Neuronal stem cell (in vitro differentiated cells): ENCODE results near the gene TSPAN7.

Experiments
- DNase-seq: peaks from one replicate; pipeline ENCODE4 v3.0.0-alpha.2; 2013; ENCODE audit warnings: low spot score
- H2AFZ ChIP-seq: one replicate; pipeline ENCODE4 v1.6.1; 2013; ENCODE audit warnings: mild to moderate bottlenecking, low read length, inconsistent platforms
- H2AK5ac ChIP-seq: 2 replicates; pipeline ENCODE4 v1.6.1; 2013; ENCODE audit warnings: low read depth, mild to moderate bottlenecking, inconsistent platforms, low read length, moderate library complexity, mixed read lengths
- H2BK120ac ChIP-seq: 2 replicates; pipeline ENCODE4 v1.6.1; 2013; ENCODE audit warnings: low read depth, mild to moderate bottlenecking, inconsistent platforms, low read length, moderate library complexity, mixed read lengths
- H2BK12ac ChIP-seq: one replicate; pipeline ENCODE4 v1.6.1; 2013; ENCODE audit warnings: low read length, inconsistent platforms
- H2BK15ac ChIP-seq: 2 replicates; pipeline ENCODE4 v1.6.1; 2013; ENCODE audit warnings: mild to moderate bottlenecking, low read length, inconsistent platforms, mixed read lengths
- H2BK5ac ChIP-seq: one replicate; pipeline ENCODE4 v1.6.1; 2013; ENCODE audit warnings: inconsistent platforms, mild to moderate bottlenecking, low read length, moderate library complexity
- H3K14ac ChIP-seq: one replicate; pipeline ENCODE4 v1.6.1; 2013; ENCODE audit warnings: low read length, inconsistent platforms
- H3K18ac ChIP-seq: 2 replicates; pipeline ENCODE4 v1.6.1; 2013; ENCODE audit warnings: low read length, inconsistent platforms
- H3K23ac ChIP-seq: 2 replicates; pipeline ENCODE4 v1.6.1; 2013; ENCODE audit warnings: low read depth, mild to moderate bottlenecking, mixed read lengths, low read length, inconsistent platforms; ENCODE audit not compliant: poor library complexity
- H3K27ac ChIP-seq: replicated peaks from 3 replicates; pipeline ENCODE4 v1.5.1; 2013; ENCODE audit warnings: low read length, inconsistent platforms
- H3K27me3 ChIP-seq, 3 experiments: 2 replicates each; pipeline ENCODE4 v1.6.1; 2013; ENCODE audit warnings: low read length in 3 of 3, mild to moderate bottlenecking in 2 of 3, inconsistent platforms in 1 of 3, low read depth in 1 of 3, mixed read lengths in 1 of 3, moderate library complexity in 1 of 3; ENCODE audit not compliant: control insufficient read depth in 3 of 3, insufficient read depth in 3 of 3
- H3K36me3 ChIP-seq, 2 donors: replicated peaks in 1 of 2; 2 replicates each; pipeline ENCODE4 v1.6.1; 2013; ENCODE audit warnings: low read length in 2 of 2; ENCODE audit not compliant: control insufficient read depth in 2 of 2, insufficient read depth in 2 of 2
- H3K4ac ChIP-seq: 2 replicates; pipeline ENCODE4 v1.6.1; 2013; ENCODE audit warnings: inconsistent platforms, mild to moderate bottlenecking, low read length, moderate library complexity
- H3K4me1 ChIP-seq, 2 donors: 1 replicate in 1 of 2; 2 replicates in 1 of 2; pipeline ENCODE4 v1.6.1; 2013; ENCODE audit warnings: low read length in 2 of 2, low read depth in 1 of 2; ENCODE audit not compliant: control insufficient read depth in 2 of 2, insufficient read depth in 1 of 2
- H3K4me2 ChIP-seq: one replicate; pipeline ENCODE4 v1.6.1; 2013; ENCODE audit warnings: mild to moderate bottlenecking, low read length, inconsistent platforms; ENCODE audit not compliant: insufficient read depth, poor library complexity, severe bottlenecking
- H3K4me3 ChIP-seq, 2 donors: 2 replicates each; pipeline ENCODE4 v1.5.1; 2013; ENCODE audit warnings: low read length in 2 of 2, mild to moderate bottlenecking in 2 of 2, inconsistent platforms in 1 of 2, moderate library complexity in 1 of 2
- H3K79me1 ChIP-seq: one replicate; pipeline ENCODE4 v1.6.1; 2013; ENCODE audit warnings: low read depth, mild to moderate bottlenecking, inconsistent platforms, low read length, moderate library complexity
- H3K9ac ChIP-seq: one replicate; pipeline ENCODE4 v1.6.1; 2013; ENCODE audit warnings: mild to moderate bottlenecking, low read depth, low read length, inconsistent platforms; ENCODE audit not compliant: poor library complexity
- H3K9me3 ChIP-seq, 2 donors: replicated peaks in 1 of 2; 2 replicates each; pipeline versions ENCODE3 to v1.6.1; 2013; ENCODE audit warnings: low read length in 2 of 2, mild to moderate bottlenecking in 2 of 2, inconsistent platforms in 1 of 2, low read depth in 1 of 2, mixed read lengths in 1 of 2, moderate library complexity in 1 of 2; ENCODE audit not compliant: control insufficient read depth in 2 of 2, insufficient read depth in 1 of 2
- H4K8ac ChIP-seq: one replicate; pipeline ENCODE4 v1.6.1; 2013; ENCODE audit warnings: low read depth, mild to moderate bottlenecking, inconsistent platforms, low read length, moderate library complexity
- H4K91ac ChIP-seq: one replicate; pipeline ENCODE4 v1.6.1; 2013; ENCODE audit warnings: low read length, low read depth, mild to moderate bottlenecking, inconsistent platforms; ENCODE audit not compliant: poor library complexity
- WGBS, 2 donors: extraction: QIAGEN DNeasy Blood & Tissue Kit; methylation state at CpG; one replicate each; pipeline ENCODE4 v1.1.7; 2013; ENCODE audit warnings: missing lambda C conversion rate in 2 of 2, mixed read lengths in 1 of 2; ENCODE audit not compliant: insufficient read length in 2 of 2, insufficient replicate concordance in 1 of 2; ENCODE audit errors: extremely low coverage in 2 of 2; 5-methylcytosine and 5-hydroxymethylcytosine counted together

Gene TSPAN7

GRCh38 chrX:38646129-38646528, 84.8 kb downstream of the TSPAN7 start:
- no peak overlapping the region for H4K91ac ChIP-seq
- H2BK5ac ChIP-seq: no peak overlapping the region
- H3K9ac ChIP-seq: no peak overlapping the region
- H4K8ac ChIP-seq: no peak overlapping the region
- no peaks in the 10 kb centered on the region for H3K4me1 ChIP-seq
- no peak overlapping the region for H2BK12ac ChIP-seq
- H2AFZ ChIP-seq: no peak overlapping the region
- no peak overlapping the region for H2AK5ac ChIP-seq
- H3K4me2 ChIP-seq: no peak overlapping the region
- H2BK15ac ChIP-seq: no peak overlapping the region
- no peak overlapping the region for H2BK120ac ChIP-seq
- no peak overlapping the region for H3K14ac ChIP-seq
- DNase-seq: no peak
- H3K79me1 ChIP-seq: no peaks in the 10 kb centered on the region
- H3K27ac ChIP-seq: no peak overlapping the region
- H3K27me3 ChIP-seq: peaks cover 0 to 6% (median 0%) of the 10 kb centered on the region in 3 experiments
- WGBS, 2 donors: no CpG with 5 or more reads among the region's 2 CpGs
- H3K9me3 ChIP-seq: no peaks in the 10 kb centered on the region
- H3K23ac ChIP-seq: no peak overlapping the region
- no peak overlapping the region for H3K4me3 ChIP-seq
- H3K4ac ChIP-seq: no peak overlapping the region
- H3K36me3 ChIP-seq: no peaks in the 10 kb centered on the region
- H3K18ac ChIP-seq: no peak overlapping the region

GRCh38 chrX:38649221-38649620, 87.9 kb downstream of the TSPAN7 start:
- H3K4ac ChIP-seq: no peak overlapping the region
- H3K4me2 ChIP-seq: no peak overlapping the region
- no peak overlapping the region for H4K91ac ChIP-seq
- no peaks in the 10 kb centered on the region for H3K79me1 ChIP-seq
- no peaks in the 10 kb centered on the region for H3K27me3 ChIP-seq
- H3K36me3 ChIP-seq: no peaks in the 10 kb centered on the region
- WGBS, 2 donors: no CpG with 5 or more reads among the region's 1 CpG
- no peak overlapping the region for H3K18ac ChIP-seq
- no peak overlapping the region for H3K9ac ChIP-seq
- no peaks in the 10 kb centered on the region for H3K4me1 ChIP-seq
- H2AK5ac ChIP-seq: no peak overlapping the region
- no peak overlapping the region for H2BK5ac ChIP-seq
- H3K4me3 ChIP-seq: no peak overlapping the region
- no peak overlapping the region for H3K14ac ChIP-seq
- H3K23ac ChIP-seq: no peak overlapping the region
- no peak overlapping the region for H4K8ac ChIP-seq
- H2AFZ ChIP-seq: no peak overlapping the region
- DNase-seq: no peak
- no peak overlapping the region for H2BK15ac ChIP-seq
- H2BK120ac ChIP-seq: no peak overlapping the region
- no peak overlapping the region for H3K27ac ChIP-seq
- H2BK12ac ChIP-seq: no peak overlapping the region
- H3K9me3 ChIP-seq: no peaks in the 10 kb centered on the region

- Histone ChIP-seq H3K23ac (no peak overlapping the region), H3K4ac (no peak overlapping the region), H3K4me3 (no peak overlapping the region), H4K91ac (no peak overlapping the region), H2AFZ (no peak overlapping the region), H2BK12ac (no peak overlapping the region), H4K8ac (no peak overlapping the region), H3K14ac (no peak overlapping the region), H2AK5ac (no peak overlapping the region), H3K27ac (no peak overlapping the region), H3K79me1 (no peaks in the 10 kb centered on the region), H2BK5ac (no peak overlapping the region), H2BK15ac (no peak overlapping the region), H2BK120ac (no peak overlapping the region), H3K27me3 (no peaks in the 10 kb centered on the region), H3K9ac (no peak overlapping the region), H3K36me3 (no peaks in the 10 kb centered on the region), H3K18ac (no peak overlapping the region), H3K9me3 (no peaks in the 10 kb centered on the region), H3K4me1 (no peaks in the 10 kb centered on the region), H3K4me2 (no peak overlapping the region)
- WGBS, 2 donors: no CpG with 5 or more reads among the region's 6 CpGs
- DNase-seq: no peak
Observed at GRCh38 chrX:38649674-38650647, 88.6 kb downstream of the TSPAN7 start.

GRCh38 chrX:38651625-38652601, 90.6 kb downstream of the TSPAN7 start:
- Histone ChIP-seq H2BK120ac (no peak overlapping the region), H3K79me1 (no peaks in the 10 kb centered on the region), H3K14ac (no peak overlapping the region), H3K27me3 (no peaks in the 10 kb centered on the region), H3K36me3 (no peaks in the 10 kb centered on the region), H2BK12ac (no peak overlapping the region), H2AFZ (no peak overlapping the region), H2AK5ac (no peak overlapping the region), H3K9me3 (no peaks in the 10 kb centered on the region), H3K4me1 (no peaks in the 10 kb centered on the region), H4K8ac (no peak overlapping the region), H4K91ac (no peak overlapping the region), H3K4ac (no peak overlapping the region), H2BK5ac (no peak overlapping the region), H3K23ac (no peak overlapping the region), H3K27ac (no peak overlapping the region), H3K9ac (no peak overlapping the region), H3K18ac (no peak overlapping the region), H3K4me2 (no peak overlapping the region), H2BK15ac (no peak overlapping the region), H3K4me3 (no peak overlapping the region)
- DNase-seq: no peak
- WGBS, 2 donors: no CpG with 5 or more reads among the region's 2 CpGs
